WTC11 (cell line): ENCODE data around the gene OR10V1. TPM values are rescaled to one million over a fixed set of nuclear protein-coding genes. Genes with fewer than 3 reads are reported as not detected.

ENCODE experiments used
- ATAC-seq: fragments of 200-7000 bp; cut with Tn5 transposase; 2 replicates; pipeline ENCODE4 v1.10.0; 2021; ENCODE audit warnings: mild to moderate bottlenecking, moderate library complexity
- CTCF ChIA-PET: fragments of 300-600 bp; sonication (Branson Sonifier 250); formaldehyde crosslinking; loops from one replicate; lab custom pipeline; 2021; ENCODE audit warnings: antibody characterized with exemption; lab: Charles Lee
- POLR2A ChIA-PET: fragments of 350-600 bp; sonication (Branson Sonifier 250); formaldehyde crosslinking; loops from one replicate; lab custom pipeline; 2021; ENCODE audit warnings: antibody characterized with exemption; lab: Charles Lee
- DNase-seq: peaks from one replicate; pipeline ENCODE4 v3.0.0; 2021; ENCODE audit warnings: low spot score
- H3K27ac Mint-ChIP-seq: 2 replicates; pipeline ENCODE4 v1.8.0; 2021; ENCODE audit warnings: mixed read lengths
- H3K27me3 Mint-ChIP-seq: 2 replicates; pipeline ENCODE4 v1.8.0; 2021; ENCODE audit warnings: low read depth, mild to moderate bottlenecking, moderate library complexity, mixed read lengths
- H3K36me3 Mint-ChIP-seq: 2 replicates; pipeline ENCODE4 v1.8.0; 2021; ENCODE audit warnings: mixed read lengths
- H3K4me1 Mint-ChIP-seq: 2 replicates; pipeline ENCODE4 v1.8.0; 2022; ENCODE audit warnings: mixed read lengths
- H3K4me3 Mint-ChIP-seq: 2 replicates; pipeline ENCODE4 v1.8.0; 2021; ENCODE audit warnings: mild to moderate bottlenecking, moderate library complexity, mixed read lengths
- H3K9me3 Mint-ChIP-seq: 2 replicates; pipeline ENCODE4 v1.8.0; 2021; ENCODE audit warnings: mixed read lengths
- AR ChIP-seq: fragments of 250-450 bp; sonication (Bioruptor Pico); IDR thresholded peaks from 2 replicates; pipeline ENCODE4 v1.9.0; 2021; ENCODE audit warnings: mild to moderate bottlenecking
- ARID4B ChIP-seq: sonication (generic); formaldehyde crosslinking; IDR thresholded peaks from 2 replicates; pipeline ENCODE4 v1.8.0; 2023; ENCODE audit warnings: missing genetic modification reagents, mild to moderate bottlenecking, borderline replicate concordance
- ATF3 ChIP-seq: sonication (generic); formaldehyde crosslinking; conservative IDR thresholded peaks from 2 replicates; pipeline ENCODE4 v1.8.1; 2022; ENCODE audit warnings: mild to moderate bottlenecking, missing genetic modification reagents
- CREB1 ChIP-seq: sonication (generic); formaldehyde crosslinking; IDR thresholded peaks from 2 replicates; pipeline ENCODE4 v1.8.0; 2023; ENCODE audit warnings: mild to moderate bottlenecking, missing genetic modification reagents
- EMX1 ChIP-seq: fragments of 250-450 bp; sonication (Bioruptor Pico); IDR thresholded peaks from 2 replicates; pipeline ENCODE4 v1.8.0; 2021; ENCODE audit warnings: mild to moderate bottlenecking
- ERG ChIP-seq: fragments of 250-450 bp; sonication (Bioruptor Pico); IDR thresholded peaks from 2 replicates; pipeline ENCODE4 v1.8.0; 2021; ENCODE audit warnings: mild to moderate bottlenecking
- ESRRA ChIP-seq: sonication (generic); formaldehyde crosslinking; IDR thresholded peaks from 2 replicates; pipeline ENCODE4 v1.8.1; 2022; ENCODE audit warnings: mild to moderate bottlenecking, missing genetic modification reagents, borderline replicate concordance
- FOXP1 ChIP-seq: sonication (generic); formaldehyde crosslinking; IDR thresholded peaks from 2 replicates; pipeline ENCODE4 v1.8.0; 2022; ENCODE audit warnings: missing genetic modification reagents, mild to moderate bottlenecking, moderate library complexity, borderline replicate concordance
- GTF2I ChIP-seq: fragments of 250-450 bp; sonication (Bioruptor Pico); conservative IDR thresholded peaks from 2 replicates; pipeline ENCODE4 v1.4.0; 2021; ENCODE audit warnings: mild to moderate bottlenecking
- JUN ChIP-seq: sonication (generic); formaldehyde crosslinking; IDR thresholded peaks from 2 replicates; pipeline ENCODE4 v1.8.0; 2023; ENCODE audit warnings: mild to moderate bottlenecking, missing genetic modification reagents
- MLX ChIP-seq: sonication (generic); formaldehyde crosslinking; IDR thresholded peaks from 2 replicates; pipeline ENCODE4 v1.8.1; 2023; ENCODE audit warnings: mild to moderate bottlenecking, missing genetic modification reagents, moderate library complexity
- MYBL2 ChIP-seq: sonication (generic); formaldehyde crosslinking; IDR thresholded peaks from 2 replicates; pipeline ENCODE4 v1.8.1; 2023; ENCODE audit warnings: mild to moderate bottlenecking, moderate library complexity, missing genetic modification reagents
- NR1H2 ChIP-seq: sonication (generic); formaldehyde crosslinking; IDR thresholded peaks from 2 replicates; pipeline ENCODE4 v1.9.0; 2021; ENCODE audit warnings: mild to moderate bottlenecking, moderate library complexity, missing genetic modification reagents
- SP1 ChIP-seq: sonication (generic); formaldehyde crosslinking; conservative IDR thresholded peaks from 2 replicates; pipeline ENCODE4 v1.8.1; 2022; ENCODE audit warnings: missing genetic modification reagents
- USF1 ChIP-seq: sonication (generic); formaldehyde crosslinking; IDR thresholded peaks from 2 replicates; pipeline ENCODE4 v1.8.0; 2022; ENCODE audit warnings: mild to moderate bottlenecking, missing genetic modification reagents
- ZMAT4 ChIP-seq: fragments of 250-450 bp; sonication (Bioruptor Pico); IDR thresholded peaks from 2 replicates; pipeline ENCODE4 v1.9.0; 2021; ENCODE audit warnings: mild to moderate bottlenecking
- ZNF219 ChIP-seq: sonication (generic); formaldehyde crosslinking; IDR thresholded peaks from 2 replicates; pipeline ENCODE4 v1.8.0; 2023; ENCODE audit warnings: missing genetic modification reagents, mild to moderate bottlenecking, borderline replicate concordance
- ZNF425 ChIP-seq: fragments of 250-450 bp; sonication (Bioruptor Pico); conservative IDR thresholded peaks from 2 replicates; pipeline ENCODE4 v1.9.0; 2021; ENCODE audit warnings: mild to moderate bottlenecking
- total RNA-seq: library from RNA; stranded (reverse); gene quantifications from 3 replicates; pipeline ENCODE4 v1.2.3, GENCODE V29; 2021

The OR10V1 gene
- total RNA-seq, 1 experiment from 2014 or later, result not detected

- no peak for TF ChIP-seq AR
- 0 out of 2 replicates have a peak, but pooled peaks have one; percentile 26 for TF ChIP-seq FOXP1
- no peak for TF ChIP-seq JUN (CRISPR knock-in tag)
Measured at GRCh38 chr11:59753650-59754493, 40.2 kb upstream of the OR10V1 start (continued).

- Mint-ChIP-seq H3K4me3 (no peak overlapping the region), H3K4me1 (no peaks in the 10 kb centered on the region), H3K9me3 (peaks cover 10% of the 10 kb centered on the region), H3K27me3 (no peaks in the 10 kb centered on the region; the same call in none of the 2 replicates), H3K36me3 (no peaks in the 10 kb centered on the region), H3K27ac (no peak overlapping the region)
- ATAC-seq (no peak), DNase-seq (no peak)
- CTCF ChIA-PET, result interaction anchor here (1.2 kb wide), 1 partner anchor 9 kb away, joined by 4 read pairs; the partner anchor contains the start of gene STX3
- TF ChIP-seq SP1 (CRISPR knock-in tag) (no peak), CREB1 (CRISPR knock-in tag) (no peak), ESRRA (CRISPR knock-in tag) (no peak), NR1H2 (CRISPR knock-in tag) (no peak), ZMAT4 (CRISPR knock-in tag) (no peak), ARID4B (CRISPR knock-in tag) (no peak), ERG (no peak), USF1 (CRISPR knock-in tag) (no peak), MLX (CRISPR knock-in tag) (no peak), MYBL2 (CRISPR knock-in tag) (no peak), ATF3 (CRISPR knock-in tag) (no peak), ZNF425 (CRISPR knock-in tag) (no peak), GTF2I (CRISPR knock-in tag) (no peak), EMX1 (CRISPR knock-in tag) (no peak), ZNF219 (CRISPR knock-in tag) (no peak)
- POLR2A ChIA-PET, result no interaction called here
Measured at GRCh38 chr11:59746111-59746510, 32.5 kb upstream of the OR10V1 start.
